Body of pancreas (tissue), 4 donors: ENCODE results near the gene FKRP. TPM values are rescaled to one million over a fixed set of nuclear protein-coding genes. Genes with fewer than 3 reads are reported as not detected.
A peak's percentile ranks its signal among the peaks of the same experiment; 100 is the strongest.
"Not testable (repeated sequence)": the region's sequence is repeated elsewhere in the genome, so short reads cannot be mapped to it uniquely, and the experiment has no call there.

Experiments used
- ATAC-seq: fragments of 150-250 bp; one replicate; pipeline ENCODE4 v1.9.1; 2016
- DNase-seq, 4 donors: peaks; one replicate each; pipeline ENCODE4 v3.0.0-alpha.2; 2019
- H3K27ac ChIP-seq, 4 donors: fragments of 200-600 bp; sonication (generic); 1 replicate in 3 of 4; 2 replicates in 1 of 4; pipeline versions ENCODE4 v1.5.1 to v1.6.1; 2016 to 2019; ENCODE audit warnings: mild to moderate bottlenecking in 1 of 4, mixed read lengths in 1 of 4, moderate library complexity in 1 of 4
- H3K27me3 ChIP-seq, 2 donors: fragments of 200-600 bp; sonication (generic); one replicate each; pipeline ENCODE4 v1.6.0; 2016; ENCODE audit warnings: mild to moderate bottlenecking in 1 of 2
- H3K36me3 ChIP-seq, 2 donors: fragments of 200-600 bp; sonication (generic); replicated peaks in 1 of 2; 2 replicates each; pipeline ENCODE4 v1.5.1; 2016; ENCODE audit warnings: low read depth in 2 of 2; ENCODE audit not compliant: insufficient read depth in 1 of 2
- H3K4me1 ChIP-seq: fragments of 200-600 bp; sonication (generic); one replicate; pipeline ENCODE4 v1.6.0; 2016
- H3K4me3 ChIP-seq, 2 donors: fragments of 200-600 bp; sonication (generic); 1 replicate in 1 of 2; 2 replicates in 1 of 2; pipeline ENCODE4 v1.5.1; 2016 to 2019
- H3K9me3 ChIP-seq, 3 donors: fragments of 200-600 bp; sonication (generic); 1 replicate in 2 of 3; 2 replicates in 1 of 3; pipeline ENCODE4 v1.5.1; 2016
- POLR2A ChIP-seq, 3 donors: fragments of 450-650 bp; IDR thresholded peaks; one replicate each; pipeline ENCODE4 v1.6.1; 2016; ENCODE audit warnings: antibody characterized with exemption in 3 of 3, mild to moderate bottlenecking in 2 of 3
- WGBS, 2 donors: methylation state at CpG; one replicate each; pipeline ENCODE4 v1.1.5; 2017; 5-methylcytosine and 5-hydroxymethylcytosine counted together
- intact Hi-C: fragments of 100-400 bp; cut with DNase I; formaldehyde crosslinking; loops from one replicate; pipeline ENCODE4 v1.15.1; 2023
- total RNA-seq, 2 donors: library from RNA; depleted of rRNA; stranded (reverse); fragments of >200 nt; gene quantifications; one replicate each; pipeline ENCODE4 v1.1.0, GENCODE V29; 2016
- TF ChIP-seq, protein P1 (sequence below), 7 experiments: fragments of 450-650 bp in 4 of 7; fragments of 200-600 bp in 3 of 7; sonication (generic) in 3 of 7; IDR thresholded peaks; one replicate each; pipeline ENCODE4 v1.5.1; 2016 to 2019; ENCODE audit warnings: antibody characterized with exemption in 7 of 7

The FKRP gene
- total RNA-seq, 2 donors from 2014 or later, result 8.8 to 13.2 TPM

DNA sequence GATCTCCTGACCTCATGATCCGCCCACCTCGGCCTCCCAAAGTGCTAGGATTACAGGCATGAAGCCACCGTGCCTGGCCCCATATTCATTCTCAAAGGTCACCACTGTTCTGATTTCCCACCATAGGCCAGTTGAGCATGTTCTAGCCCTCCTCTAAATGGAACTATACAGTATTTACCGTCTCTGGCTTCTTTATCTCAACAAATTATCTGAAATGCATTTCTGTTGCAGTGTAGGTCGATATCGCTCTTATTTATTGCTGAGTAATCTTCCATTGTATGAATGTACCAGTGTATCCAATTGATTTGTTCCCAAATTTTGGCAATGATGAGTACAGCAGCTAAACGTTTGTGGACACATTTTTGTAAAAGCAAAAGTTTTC is 27.2 kb downstream of the FKRP start:
- no peak overlapping the region for H3K4me3 ChIP-seq
- no peaks in the 10 kb centered on the region for H3K9me3 ChIP-seq
- H3K36me3 ChIP-seq, result peaks cover 0 to 4% of the 10 kb centered on the region in 2 donors
- no peaks in the 10 kb centered on the region for H3K27me3 ChIP-seq
- ATAC-seq (no peak), DNase-seq (no peak)
- TF ChIP-seq POLR2A (IDR thresholded peaks at IDR 0.05), result no peak
- TF ChIP-seq, protein P1, sequence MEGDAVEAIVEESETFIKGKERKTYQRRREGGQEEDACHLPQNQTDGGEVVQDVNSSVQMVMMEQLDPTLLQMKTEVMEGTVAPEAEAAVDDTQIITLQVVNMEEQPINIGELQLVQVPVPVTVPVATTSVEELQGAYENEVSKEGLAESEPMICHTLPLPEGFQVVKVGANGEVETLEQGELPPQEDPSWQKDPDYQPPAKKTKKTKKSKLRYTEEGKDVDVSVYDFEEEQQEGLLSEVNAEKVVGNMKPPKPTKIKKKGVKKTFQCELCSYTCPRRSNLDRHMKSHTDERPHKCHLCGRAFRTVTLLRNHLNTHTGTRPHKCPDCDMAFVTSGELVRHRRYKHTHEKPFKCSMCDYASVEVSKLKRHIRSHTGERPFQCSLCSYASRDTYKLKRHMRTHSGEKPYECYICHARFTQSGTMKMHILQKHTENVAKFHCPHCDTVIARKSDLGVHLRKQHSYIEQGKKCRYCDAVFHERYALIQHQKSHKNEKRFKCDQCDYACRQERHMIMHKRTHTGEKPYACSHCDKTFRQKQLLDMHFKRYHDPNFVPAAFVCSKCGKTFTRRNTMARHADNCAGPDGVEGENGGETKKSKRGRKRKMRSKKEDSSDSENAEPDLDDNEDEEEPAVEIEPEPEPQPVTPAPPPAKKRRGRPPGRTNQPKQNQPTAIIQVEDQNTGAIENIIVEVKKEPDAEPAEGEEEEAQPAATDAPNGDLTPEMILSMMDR (IDR thresholded peaks at IDR 0.05), result no peak
- intact Hi-C loops, result no loop called here
- peaks cover 21% of the 10 kb centered on the region for H3K4me1 ChIP-seq
- 65 to 71% methylated on average over 7 of the region's 7 CpGs for WGBS, 2 donors
- no peak overlapping the region for H3K27ac ChIP-seq

DNA sequence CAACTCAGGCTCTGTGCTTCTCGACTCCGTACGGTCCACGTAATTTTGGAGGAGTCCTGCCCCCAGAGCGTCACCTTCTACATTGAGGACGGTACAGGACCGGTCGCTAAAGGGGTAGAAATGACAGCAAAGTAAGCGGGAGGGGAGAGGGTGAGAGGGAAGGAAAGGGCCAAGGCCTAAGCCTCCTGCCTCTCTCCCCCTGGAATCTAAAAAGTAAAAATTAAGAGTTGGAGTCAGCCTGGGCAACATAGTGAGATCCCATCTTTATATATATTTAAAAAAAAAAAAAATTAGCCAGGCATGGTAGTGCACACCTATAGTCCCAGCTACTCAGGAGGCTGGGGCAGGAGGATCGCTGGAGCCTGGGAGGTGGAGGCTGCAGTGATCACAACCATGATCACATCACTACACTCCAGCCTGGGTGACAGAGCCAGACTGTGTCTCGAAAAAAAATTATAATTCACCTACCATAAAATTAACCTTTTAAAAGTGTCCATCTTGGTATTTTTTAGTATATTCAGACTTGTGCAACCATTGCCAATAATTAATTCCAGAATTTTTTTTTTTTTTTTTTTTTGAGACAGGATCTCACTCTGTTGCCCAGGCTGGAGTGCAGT is 29.9 kb downstream of the FKRP start:
- WGBS, 2 donors, result 86 to 91% methylated on average over 11 of the region's 11 CpGs
- ATAC-seq, result no peak
- no peak for DNase-seq
- H3K4me1 ChIP-seq, result peaks cover 6% of the 10 kb centered on the region
- no peaks in the 10 kb centered on the region for H3K27me3 ChIP-seq
- peaks cover 0 to 4% of the 10 kb centered on the region in 2 donors for H3K36me3 ChIP-seq
- H3K4me3 ChIP-seq, result no peak overlapping the region
- no peaks in the 10 kb centered on the region for H3K9me3 ChIP-seq
- TF ChIP-seq, protein P1 (IDR thresholded peaks at IDR 0.05), result no peak
- no peak for TF ChIP-seq POLR2A (IDR thresholded peaks at IDR 0.05)
- intact Hi-C loops, result no loop called here
- H3K27ac ChIP-seq, result no peak overlapping the region

DNA sequence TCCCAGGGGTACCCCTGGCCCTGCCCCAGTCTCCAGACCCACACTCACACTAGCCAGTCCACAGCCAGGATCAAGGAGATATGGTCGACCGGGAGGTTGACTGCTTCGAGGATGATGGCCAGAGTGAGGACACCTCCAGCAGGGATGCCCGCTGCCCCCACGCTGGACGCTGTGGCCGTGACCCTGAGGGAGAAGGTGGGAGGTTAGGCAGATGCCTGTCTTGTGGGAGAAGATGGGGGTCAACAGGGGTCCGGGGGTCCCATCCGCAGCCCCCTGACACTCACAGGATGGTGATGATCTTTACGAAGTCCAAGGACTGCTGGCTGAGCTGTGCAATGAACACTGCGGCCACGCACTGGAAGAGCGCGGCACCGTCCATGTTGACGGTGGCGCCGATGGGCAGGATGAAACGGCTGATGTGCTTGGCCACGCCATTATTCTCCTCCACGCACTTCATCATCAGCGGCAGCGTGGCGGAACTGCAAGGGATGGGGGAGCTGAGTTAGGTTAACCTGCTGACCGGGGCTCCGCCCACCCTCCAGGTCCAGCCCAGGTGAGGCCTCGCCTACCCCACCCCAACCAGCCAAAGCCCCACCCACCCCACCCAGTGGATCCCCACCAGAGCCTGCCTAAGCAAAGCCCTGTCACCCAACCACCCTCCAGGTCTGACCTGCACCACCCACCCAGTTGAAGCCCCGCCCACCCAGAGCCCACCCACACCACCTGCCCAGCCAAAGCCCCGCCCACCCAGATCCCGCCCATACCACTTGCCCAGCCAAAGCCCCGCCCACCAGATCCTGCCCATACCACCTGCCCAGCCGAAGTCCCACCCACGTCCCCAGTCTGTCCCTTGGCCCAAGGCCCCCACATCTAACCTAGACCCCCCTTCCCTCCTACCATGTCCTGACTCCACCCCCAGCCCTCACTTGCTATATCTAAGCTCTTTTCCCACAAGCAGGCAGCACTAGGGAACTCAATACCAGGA is 31.4 kb downstream of the FKRP start:
- Histone ChIP-seq H3K4me3 (no peak overlapping the region), H3K36me3 (peaks cover 0 to 4% of the 10 kb centered on the region in 2 donors), H3K27ac (no peak overlapping the region), H3K4me1 (no peaks in the 10 kb centered on the region), H3K9me3 (no peaks in the 10 kb centered on the region), H3K27me3 (no peaks in the 10 kb centered on the region)
- TF ChIP-seq, protein P1 (IDR thresholded peaks at IDR 0.05), result no peak
- no peak for TF ChIP-seq POLR2A (IDR thresholded peaks at IDR 0.05)
- 90 to 94% methylated on average over 29 of the region's 33 CpGs for WGBS, 2 donors
- DNase-seq (no peak), ATAC-seq (peak; percentile 30)
- intact Hi-C loops, result no loop called here

DNA sequence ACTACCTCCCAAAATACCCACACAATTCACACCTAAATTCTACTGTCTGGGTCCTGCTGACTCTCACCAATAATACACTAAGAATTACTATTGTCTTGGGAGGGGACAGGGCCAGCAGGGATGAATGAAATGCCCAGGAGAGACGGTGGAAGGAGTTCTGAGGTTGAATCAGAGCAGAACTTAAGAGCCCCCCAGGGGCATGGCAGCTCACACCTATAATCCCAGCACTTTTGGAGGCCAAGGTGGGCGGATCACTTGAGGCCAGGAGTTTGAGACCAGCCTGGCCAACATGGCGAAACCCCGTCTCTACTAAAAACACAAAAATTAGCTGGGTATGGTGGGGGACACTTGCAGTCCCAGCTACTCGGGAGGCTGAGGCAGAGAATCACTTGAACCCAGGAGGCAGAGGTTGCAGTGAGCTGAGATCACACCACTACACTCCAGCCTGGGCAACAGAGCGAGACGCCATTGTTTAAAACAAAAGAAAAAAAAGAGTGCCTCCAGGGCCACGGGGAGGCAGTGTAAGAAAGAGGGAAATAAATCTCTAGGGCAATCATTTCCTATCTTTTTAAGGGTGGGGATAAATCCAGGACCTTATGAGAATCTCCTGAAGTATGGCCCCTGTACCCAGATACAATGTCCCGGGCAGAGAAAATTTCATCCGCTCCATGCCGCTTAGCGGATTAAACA is 32.2 kb downstream of the FKRP start:
- H3K27me3 ChIP-seq, H3K27ac ChIP-seq, H3K36me3 ChIP-seq, DNase-seq, intact Hi-C loops, H3K9me3 ChIP-seq, ATAC-seq, H3K4me3 ChIP-seq, H3K4me1 ChIP-seq: not testable (repeated sequence)
- 82 to 94% methylated on average over 12 of the region's 12 CpGs for WGBS, 2 donors
